LHCN-M2 (cell line): ENCODE results near the gene ARSJ. TPM values are rescaled to one million over a fixed set of nuclear protein-coding genes. Genes with fewer than 3 reads are reported as not detected.

Experiments used
- DNase-seq: peaks from one replicate; pipeline ENCODE4 v3.0.0-alpha.2; 2012; ENCODE audit warnings: low read depth
- total RNA-seq: library from RNA; depleted of rRNA; stranded (reverse); fragments of >200 nt; gene quantifications from 2 replicates; pipeline ENCODE4 v1.2.3, GENCODE V29; 2014

The ARSJ gene
- total RNA-seq, 1 experiment from 2014 or later: 40.7 TPM

DNA sequence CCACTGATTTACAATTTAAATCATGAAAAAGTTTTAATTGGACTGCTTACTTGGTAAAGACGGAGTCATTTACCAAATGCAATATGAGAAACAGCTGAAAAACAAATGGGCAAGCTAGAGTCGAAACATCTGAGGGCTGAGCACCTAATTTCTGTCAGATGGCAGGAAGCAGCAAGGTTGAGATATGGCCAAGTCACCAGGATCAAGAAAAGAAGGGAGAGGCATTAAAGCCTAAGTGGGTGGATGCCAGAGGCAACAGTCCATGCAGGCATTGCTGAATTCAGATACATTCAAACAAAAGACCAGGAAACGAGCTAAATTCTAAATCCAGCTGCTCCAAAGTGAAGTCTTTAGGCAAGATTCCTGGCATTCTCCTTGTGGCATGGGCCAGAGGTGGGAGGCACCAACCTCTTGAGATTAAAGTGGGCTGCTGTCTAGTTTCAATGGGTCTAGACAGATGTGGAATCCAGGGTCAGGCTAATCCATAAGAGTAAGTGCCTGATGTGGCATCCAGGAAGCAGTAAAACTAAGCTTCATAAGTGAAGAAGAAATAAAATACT lies 8.0 kb upstream of the ARSJ start:
- DNase-seq: no peak

DNA sequence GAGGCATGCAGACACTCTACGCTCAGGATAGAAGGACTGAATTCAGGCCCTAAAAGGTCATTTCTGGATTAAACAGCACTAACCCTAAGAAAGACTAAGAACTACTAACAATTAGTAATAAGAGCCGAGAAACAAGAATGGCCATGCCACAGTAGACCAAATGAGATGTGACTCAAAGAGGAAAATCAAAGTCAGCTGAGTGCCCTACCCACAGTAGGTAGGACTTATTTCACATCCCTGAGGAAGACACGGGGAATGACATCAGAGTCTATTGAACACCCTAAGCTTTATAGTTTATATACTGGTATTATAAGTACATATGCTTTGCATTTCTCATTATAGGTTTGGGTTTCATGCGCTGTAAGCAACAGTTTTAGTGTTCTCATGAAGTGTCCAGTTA lies 2.7 kb upstream of the ARSJ start:
- DNase-seq: no peak

DNA sequence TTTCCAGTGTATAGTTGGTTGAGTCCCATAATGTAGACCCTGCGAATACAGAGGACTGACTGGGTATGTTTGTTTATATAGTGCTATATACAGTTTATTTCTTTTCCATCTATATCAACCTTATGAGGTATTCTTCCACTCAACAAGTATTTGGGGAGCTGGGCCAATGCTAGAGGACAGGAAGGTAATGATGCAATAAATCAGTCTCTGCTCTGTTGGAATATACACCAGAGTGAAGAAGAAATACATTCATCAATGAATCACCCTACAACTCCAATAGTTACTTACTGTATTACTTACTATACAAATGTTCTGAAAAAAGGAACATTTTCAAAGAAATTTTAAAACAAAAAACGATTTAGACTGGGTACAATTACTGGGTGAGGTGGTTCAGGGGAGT lies 2.1 kb upstream of the ARSJ start:
- DNase-seq: no peak

DNA sequence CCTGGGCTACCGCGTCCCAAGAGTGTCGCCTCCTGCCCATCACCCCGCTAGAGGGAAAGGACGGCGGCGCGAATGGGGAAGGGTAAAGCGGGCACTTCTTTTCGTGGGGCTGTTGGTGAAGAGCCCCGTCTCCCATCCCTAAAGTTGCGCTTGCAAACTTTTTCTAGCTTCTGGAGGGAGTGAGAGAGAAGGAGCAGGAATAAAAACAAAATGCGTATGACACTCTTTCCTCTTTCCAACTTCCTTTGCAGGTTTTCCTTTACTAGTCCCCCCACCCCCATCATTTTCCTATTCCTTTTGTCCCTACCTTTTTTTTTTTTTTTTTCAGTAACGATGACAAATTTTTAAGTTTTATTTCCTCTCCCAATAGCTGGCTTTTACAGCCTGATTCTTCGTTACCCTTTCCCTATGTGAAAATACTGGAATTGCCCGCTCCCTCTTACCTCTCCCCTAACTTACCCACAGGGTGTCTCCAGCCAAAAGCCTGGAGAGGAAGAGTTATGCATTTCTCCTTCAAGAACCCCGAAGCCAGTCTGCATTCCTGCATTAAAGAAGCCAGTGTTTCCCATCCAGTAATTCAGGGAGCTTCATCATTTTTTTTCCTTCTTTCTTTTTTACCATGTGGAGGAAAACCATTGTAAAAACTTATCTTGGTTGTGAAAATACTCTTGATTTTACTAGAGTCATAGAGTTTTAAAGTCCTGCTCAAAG lies 613 bp upstream of the ARSJ start:
- peak; percentile 61 for DNase-seq

DNA sequence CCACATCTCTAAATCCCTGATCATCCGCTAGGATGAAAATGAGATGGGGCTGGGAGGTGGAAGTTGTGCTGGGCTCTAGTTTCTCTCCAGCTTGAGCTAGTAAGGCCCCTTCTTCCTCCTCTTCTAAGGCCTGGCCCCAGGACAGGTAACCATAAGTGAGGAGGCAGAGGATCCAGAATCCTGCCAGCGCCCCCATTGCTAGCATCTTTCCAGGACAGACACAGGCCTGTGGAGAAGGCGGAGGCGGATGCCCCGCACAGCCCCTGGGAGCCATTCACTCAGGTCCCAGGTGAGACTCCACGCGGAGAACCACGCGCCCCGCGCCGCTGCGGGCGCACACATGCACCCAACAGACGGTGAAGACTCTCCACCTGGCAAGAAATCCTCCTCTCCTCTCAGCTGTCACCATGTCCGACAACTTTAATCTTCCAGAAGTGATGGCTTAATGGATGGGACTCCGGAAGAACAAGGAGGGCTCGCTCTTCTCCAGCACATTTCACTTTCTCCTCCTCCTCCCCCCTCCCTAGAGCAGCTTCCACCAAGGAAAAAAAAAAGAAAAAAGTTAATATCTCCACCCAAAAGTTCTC lies 793 bp downstream of the ARSJ start:
- DNase-seq: no peak

DNA sequence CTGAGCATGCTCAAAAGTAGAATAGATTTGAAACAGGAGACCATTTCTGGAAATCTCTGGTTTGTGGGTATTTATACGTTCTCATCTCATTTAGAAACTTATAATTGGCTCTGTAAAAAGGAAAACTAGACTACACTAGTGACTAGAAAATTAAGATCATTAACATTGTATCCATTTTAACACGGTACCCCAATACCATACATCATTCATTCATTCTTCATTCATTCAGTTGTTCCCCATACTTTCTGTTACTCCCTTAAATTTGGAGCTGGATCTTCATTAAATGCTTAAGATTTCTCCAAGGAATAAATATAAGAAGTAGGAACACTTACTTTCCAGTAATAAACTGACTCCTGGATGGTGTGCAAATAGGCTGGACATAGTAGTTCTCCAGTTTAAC lies 1.3 kb downstream of the ARSJ start:
- DNase-seq: no peak

DNA sequence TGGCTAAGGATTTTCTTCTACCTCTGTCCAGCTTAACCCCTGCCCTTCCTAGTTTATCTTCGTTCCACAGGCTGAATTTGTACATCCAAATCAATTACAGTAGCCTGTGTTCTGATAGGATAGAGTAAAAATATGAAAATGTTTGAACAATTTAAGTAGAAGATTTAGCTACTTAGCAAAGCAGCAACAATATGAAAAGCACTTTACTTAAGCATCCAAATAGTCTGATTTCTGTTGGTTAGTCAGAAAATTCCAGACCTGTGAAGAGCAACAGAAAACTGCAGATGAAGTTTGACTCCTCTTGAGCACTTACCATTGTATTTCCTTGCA lies 2.0 kb downstream of the ARSJ start:
- DNase-seq: no peak

DNA sequence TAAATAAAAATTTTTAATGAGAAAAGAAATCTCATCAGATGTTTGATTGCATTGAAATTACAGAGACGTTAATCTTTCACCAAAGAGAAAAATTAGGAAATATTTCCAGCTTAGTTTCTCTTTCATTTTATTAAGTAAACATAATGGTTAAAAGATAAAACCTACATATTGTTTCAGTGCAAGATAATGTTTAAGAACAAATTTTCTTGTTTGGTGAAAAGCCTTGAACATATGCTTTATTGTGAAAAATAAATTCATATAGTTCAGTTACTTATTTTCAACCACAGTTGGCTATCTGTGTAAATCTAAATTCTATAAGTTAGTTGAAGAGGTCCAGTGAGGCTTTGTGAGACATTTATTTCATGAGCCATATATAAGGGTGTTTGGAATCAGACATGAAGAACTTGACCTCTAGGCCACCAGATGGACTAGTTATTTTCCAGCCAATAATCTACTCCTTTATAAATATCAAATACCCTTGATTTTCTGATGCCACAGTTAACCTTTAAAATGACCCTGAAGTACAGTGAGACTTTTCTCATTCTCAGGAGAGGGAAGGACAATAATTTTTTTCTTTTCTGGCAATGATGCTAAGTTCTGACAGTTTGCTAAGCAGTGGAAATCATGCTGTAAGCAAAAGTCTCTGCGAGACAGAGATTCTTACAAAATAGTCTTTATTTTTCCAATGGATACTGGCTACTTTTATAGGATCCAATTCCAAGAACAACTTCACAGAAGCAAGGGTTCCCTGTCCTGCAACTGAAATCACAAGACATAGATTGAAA lies 2.5 kb downstream of the ARSJ start:
- no peak for DNase-seq

DNA sequence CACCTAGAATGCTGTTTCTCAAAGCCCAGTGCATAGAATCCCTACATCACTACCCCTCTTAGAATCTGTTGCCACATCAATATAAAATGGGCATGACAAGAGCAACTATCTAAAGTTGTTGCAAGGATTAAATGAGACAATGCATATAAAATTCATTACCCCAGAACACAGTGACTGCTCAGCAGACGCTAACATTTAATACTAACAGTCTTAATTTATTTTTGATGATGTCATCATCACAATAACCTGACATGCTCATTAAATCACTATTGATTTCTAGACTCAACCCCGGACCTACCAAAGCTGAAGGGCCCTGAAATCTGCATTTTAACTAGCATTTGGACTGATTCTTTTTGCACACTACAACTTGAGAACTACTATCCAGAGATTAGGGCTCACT lies 3.9 kb downstream of the ARSJ start:
- DNase-seq: no peak

DNA sequence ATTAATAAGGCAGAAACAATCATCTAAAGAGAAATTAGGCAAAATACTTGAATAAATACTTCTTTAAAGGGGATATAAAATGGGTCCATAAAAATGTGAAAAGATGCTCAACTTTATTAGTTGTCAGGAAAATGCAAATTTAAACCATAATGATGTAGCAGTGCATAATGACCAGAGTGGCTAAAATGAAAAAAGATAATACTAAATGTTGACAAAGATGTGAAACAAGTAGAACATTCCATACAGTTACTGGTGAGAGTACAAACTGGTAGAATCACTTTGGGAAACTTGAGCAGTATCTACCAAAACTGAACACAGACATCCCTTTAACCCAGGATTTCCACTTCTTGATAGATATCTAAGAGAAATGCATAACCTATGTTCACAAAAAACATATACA lies 5.0 kb downstream of the ARSJ start:
- DNase-seq: no peak

DNA sequence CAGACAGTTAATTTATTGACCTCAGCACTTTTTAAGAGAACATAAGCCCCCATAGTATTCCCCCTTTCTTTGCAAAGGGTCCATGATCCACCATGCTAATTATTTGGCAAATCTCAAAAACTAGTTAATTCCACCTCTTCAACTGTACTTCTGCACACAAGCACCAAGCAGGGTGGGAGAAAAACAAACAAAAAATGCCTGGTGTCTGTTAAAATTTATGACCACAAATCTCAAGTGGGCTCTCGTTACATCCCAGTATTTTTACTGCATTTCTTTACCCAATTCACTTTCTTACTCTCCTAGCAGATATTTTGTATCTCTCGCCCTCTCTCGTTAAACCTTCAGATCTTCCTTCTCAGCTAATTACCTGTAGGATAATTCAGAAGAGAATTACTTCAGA lies 6.1 kb downstream of the ARSJ start:
- no peak for DNase-seq

DNA sequence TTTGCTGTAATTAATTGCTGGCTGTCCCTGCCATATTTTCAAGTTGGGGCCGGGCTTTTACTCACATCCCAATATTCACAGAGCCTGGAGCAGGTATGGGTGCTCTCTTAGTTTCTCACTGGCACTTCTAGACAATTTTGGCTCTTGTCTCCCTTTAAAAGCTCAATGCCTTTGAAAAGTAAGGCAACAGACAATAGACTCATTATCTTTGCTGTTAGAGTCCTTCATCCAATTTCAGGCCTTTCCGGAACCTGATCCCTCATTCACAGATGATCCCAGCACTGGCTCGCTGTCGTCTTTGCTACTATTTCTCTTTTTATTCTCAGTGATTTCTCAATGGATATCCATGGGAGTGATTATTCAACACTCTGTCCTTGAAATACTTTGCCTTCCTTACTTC lies 6.7 kb downstream of the ARSJ start:
- DNase-seq: no peak

DNA sequence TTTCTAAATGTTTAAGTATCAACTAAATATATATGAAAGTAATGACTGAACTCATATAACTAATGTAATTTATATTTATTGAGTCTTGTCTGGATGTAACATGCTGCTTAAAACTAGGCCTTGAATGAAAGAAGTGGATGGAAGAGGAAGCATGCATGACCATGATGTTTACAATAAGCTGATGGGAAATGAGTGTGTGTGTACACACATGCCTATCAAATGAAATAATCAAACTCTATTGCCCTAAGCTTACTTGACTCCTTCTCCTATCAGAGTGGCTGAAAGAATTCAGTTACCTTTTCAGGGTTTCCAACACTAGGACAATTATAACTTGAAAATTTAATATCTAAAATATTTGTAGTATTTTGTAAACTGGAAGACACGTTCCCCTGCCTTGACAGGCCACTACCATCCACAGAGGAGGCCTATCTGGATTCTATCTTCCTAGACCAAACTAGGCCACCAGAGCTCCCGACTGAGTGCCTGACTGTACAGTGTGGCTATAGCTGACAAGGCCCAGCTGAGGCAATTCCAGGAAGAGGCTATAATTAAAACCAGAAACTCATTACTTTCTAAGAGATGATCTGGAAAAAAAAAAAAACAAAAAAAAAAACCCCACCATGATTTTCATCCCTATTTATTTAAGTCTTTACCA lies 7.6 kb downstream of the ARSJ start:
- DNase-seq: no peak

DNA sequence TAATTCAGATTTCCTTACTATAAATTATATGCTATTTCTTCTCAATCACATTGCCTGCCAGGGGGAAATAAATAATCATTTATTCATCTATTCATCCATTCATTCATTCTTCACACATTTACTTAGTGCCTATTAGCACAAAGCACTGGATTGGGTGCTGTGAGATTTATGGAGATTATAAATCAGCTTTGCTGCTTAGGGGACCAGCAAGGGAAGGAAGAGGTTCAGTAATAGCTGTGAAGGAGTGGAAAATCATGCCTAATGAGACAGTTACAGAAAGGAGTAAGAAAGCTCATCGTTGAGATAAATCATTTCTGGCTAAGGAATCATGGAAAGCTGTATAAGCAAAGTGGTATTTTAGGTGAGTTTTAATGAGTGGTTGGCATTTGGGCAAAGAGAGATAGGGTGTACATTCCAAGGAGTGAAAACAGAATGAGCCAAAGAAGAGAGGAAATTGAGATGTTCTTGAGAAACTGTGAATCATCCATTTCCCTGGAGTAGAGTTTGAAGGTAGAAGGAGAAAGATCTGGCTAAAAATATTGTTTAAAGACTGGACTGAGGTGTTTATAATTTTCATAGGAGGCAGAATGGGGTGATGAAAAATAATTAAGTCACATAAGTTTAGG lies 9.6 kb downstream of the ARSJ start:
- DNase-seq: peak; percentile 51

DNA sequence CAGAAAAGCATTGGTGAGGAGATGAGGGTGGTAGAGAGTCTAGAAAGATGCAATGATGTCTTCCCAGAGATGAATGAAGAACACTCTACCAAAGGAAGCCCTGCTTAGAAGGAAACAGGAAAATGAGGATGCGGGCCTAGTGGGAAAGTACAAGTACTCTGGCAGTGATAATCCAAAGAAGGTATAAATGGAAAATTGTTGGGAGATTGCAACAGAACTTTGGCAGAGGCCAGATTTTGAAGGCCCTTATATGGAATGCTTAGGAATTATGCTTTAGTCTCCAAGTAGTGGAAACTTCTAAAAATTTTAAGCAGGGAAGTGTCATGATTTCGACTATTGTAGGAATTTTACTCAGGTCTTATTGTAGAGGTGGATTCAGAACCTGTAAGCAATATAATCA lies 11.0 kb downstream of the ARSJ start:
- no peak for DNase-seq

DNA sequence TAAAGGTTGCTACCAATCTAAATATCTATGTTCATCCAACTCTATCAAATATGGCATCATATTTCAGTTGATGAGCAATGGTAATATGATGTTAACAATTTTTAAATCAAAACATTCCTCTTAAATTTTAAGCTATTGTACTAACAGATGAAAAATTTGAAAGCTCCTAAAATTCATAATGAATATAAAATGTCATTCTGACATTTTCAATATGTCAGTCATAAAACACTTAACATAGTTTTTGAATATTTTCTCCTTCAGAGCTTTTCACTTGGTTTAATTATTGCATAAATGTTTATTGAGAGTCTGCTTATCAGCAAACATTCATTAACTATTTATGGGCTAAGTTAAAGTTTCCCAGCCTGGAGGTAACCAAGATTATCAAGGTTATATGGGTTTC lies 11.8 kb downstream of the ARSJ start:
- DNase-seq: no peak

DNA sequence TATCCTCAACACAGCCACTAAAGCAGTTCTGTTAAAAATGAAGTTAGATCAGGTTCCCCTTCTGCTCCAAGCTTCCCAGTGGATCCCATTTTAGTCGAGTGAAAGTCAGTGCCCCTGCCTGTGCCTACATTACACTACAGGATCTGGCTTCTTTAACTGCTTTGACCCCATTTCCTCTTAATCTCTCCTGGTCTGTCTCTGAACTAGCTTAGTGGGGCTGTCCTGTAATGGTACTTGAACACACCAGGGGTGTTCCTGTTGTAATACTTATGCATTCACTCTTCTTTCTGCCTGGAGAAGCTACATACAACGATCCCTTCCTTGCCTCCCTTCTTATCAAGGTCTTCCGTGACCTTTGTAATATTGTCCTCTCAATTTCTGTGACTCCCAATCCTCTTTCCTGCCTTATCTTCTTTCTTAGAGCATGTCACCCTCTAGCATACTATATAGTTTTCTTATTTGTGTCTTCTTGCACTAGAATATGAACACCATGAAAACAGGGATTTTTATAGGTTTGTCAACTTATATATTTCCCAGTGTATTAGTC lies 16.7 kb downstream of the ARSJ start:
- no peak for DNase-seq

DNA sequence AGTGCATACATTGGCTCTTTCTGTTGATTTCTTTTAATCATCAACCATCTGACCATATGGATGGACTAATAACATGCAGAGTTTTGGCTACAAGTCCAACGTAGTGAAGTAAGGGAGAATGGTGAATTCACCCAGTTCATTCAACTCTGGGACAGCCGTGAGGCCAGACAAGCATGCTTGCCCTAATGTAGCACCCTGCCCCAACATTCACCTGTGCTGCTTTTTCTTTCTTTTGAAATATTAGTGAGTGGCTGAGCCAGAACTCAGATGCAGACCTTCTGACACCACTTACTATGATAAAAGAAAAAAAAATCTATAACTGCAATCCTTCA lies 17.5 kb downstream of the ARSJ start:
- DNase-seq: no peak

DNA sequence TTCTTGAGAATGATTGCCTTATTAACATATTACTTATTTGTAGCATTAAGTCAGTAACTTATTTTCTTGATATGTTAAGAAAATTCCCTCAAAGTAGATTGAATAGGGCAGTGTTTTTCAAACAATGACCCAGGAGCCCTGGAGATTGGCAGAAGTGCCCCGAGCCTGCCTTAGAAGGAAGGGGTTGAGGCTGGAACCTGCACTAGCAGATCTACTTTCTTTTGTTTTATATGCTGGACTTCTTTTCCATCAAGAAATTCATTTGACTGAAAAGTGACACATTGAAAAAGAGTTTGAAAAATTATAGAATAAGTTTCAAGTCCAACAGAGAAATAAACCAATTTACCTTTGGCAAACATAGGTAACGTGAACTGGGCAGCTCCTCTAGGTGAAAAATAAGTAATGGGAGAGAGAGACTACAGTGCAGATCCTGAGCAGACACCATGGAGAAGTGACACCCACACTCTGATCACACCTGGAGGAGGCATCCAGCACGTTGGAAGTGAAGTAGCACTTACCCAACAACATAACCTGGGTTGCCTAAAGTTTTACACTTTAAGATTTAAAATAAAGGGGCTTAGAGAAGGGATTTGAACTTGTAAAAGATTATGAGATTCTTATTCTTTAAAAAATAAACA lies 18.6 kb downstream of the ARSJ start:
- DNase-seq: no peak

DNA sequence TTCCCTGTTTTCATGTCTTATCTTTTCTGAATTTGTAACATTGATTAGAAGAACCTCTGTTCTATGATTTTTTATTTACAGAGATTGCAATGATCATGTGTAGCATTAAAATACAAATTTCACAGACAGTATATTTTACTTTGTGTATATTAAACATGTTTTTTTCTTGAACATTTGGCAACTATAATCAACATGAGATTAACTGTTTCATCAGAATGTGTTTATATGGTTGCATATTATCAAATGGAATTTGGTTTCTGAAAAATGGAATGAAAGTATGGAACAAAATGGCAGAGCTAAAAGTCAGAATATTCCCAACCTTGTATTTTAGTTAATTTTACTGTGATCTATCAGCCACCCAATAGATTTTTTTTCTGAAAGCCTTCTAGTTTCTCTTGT lies 19.9 kb downstream of the ARSJ start:
- DNase-seq: no peak
